Natural killer cell treated with Interleukin-12 subunit alpha and Interleukin-12 subunit beta and Interleukin-15 and Interleukin-18, amount 100 ng/mL, for 72 hours (primary cell): ENCODE data around the gene SLCO3A1. TPM values are rescaled to one million over a fixed set of nuclear protein-coding genes. Genes with fewer than 3 reads are reported as not detected.
"Not testable (repeated sequence)": the region's sequence is repeated elsewhere in the genome, so short reads cannot be mapped to it uniquely, and the experiment has no call there.

ENCODE experiments used
- ATAC-seq, 2 donors: fragments of 150-1000 bp; cut with Tn5 transposase in 1 of 2; sonication (Bioruptor Pico), chemical (Tn5 transposase) in 1 of 2; 2 replicates each; pipeline ENCODE4 v1.10.0; 2021
- DNase-seq: peaks from one replicate; pipeline ENCODE4 v3.0.0; 2022; ENCODE audit warnings: low spot score
- H3K27ac Mint-ChIP-seq, 2 donors: 1 replicate in 1 of 2; 2 replicates in 1 of 2; pipeline ENCODE4 v1.8.0; 2022; ENCODE audit warnings: mixed read lengths in 2 of 2, mild to moderate bottlenecking in 1 of 2, moderate library complexity in 1 of 2
- H3K27me3 Mint-ChIP-seq, 2 donors: 1 replicate in 1 of 2; 2 replicates in 1 of 2; pipeline ENCODE4 v1.8.0; 2022; ENCODE audit warnings: mixed read lengths in 2 of 2
- H3K36me3 Mint-ChIP-seq: one replicate; pipeline ENCODE4 v1.8.0; 2022; ENCODE audit warnings: mixed read lengths
- H3K4me1 Mint-ChIP-seq, 2 donors: 1 replicate in 1 of 2; 2 replicates in 1 of 2; pipeline ENCODE4 v1.8.0; 2022; ENCODE audit warnings: low read depth in 2 of 2, mixed read lengths in 2 of 2, mild to moderate bottlenecking in 1 of 2
- H3K4me3 Mint-ChIP-seq: one replicate; pipeline ENCODE4 v1.8.0; 2022; ENCODE audit warnings: mixed read lengths
- H3K9me3 Mint-ChIP-seq: 2 replicates; pipeline ENCODE4 v1.8.0; 2022; ENCODE audit warnings: mixed read lengths
- total RNA-seq, 2 donors: library from RNA; stranded (reverse); gene quantifications; one replicate each; pipeline ENCODE4 v1.2.3, GENCODE V29; 2022

SLCO3A1 gene
- total RNA-seq, 2 donors from 2014 or later = 10.4 to 12.5 TPM

- Mint-ChIP-seq H3K36me3 (no peaks in the 10 kb centered on the region), H3K9me3 (no peaks in the 10 kb centered on the region), H3K4me3 (no peak overlapping the region), H3K27me3 (no peaks in the 10 kb centered on the region), H3K27ac (no peak overlapping the region), H3K4me1 (peaks cover 16 to 36% of the 10 kb centered on the region in 2 donors)
- ATAC-seq (no peak), DNase-seq (no peak)
These were observed 205.8 kb downstream of the SLCO3A1 start for GRCh38 chr15:92059036-92059970.

- H3K27ac Mint-ChIP-seq, H3K27me3 Mint-ChIP-seq, H3K36me3 Mint-ChIP-seq, ATAC-seq, H3K4me3 Mint-ChIP-seq, H3K9me3 Mint-ChIP-seq: not testable (repeated sequence)
- peaks cover 20 to 39% of the 10 kb centered on the region in 2 donors for H3K4me1 Mint-ChIP-seq
- peak; percentile 31 for DNase-seq
These were observed 206.4 kb downstream of the SLCO3A1 start for GRCh38 chr15:92059971-92060311.

GRCh38 chr15:92061511-92062195 lies 208.1 kb downstream of the SLCO3A1 start:
- no peak overlapping the region for H3K27ac Mint-ChIP-seq
- ATAC-seq (no peak), DNase-seq (peak; percentile 51)
- H3K36me3 Mint-ChIP-seq = no peaks in the 10 kb centered on the region
- no peak overlapping the region for H3K4me3 Mint-ChIP-seq
- H3K9me3 Mint-ChIP-seq = no peaks in the 10 kb centered on the region
- no peaks in the 10 kb centered on the region for H3K27me3 Mint-ChIP-seq
- H3K4me1 Mint-ChIP-seq = peaks cover 8 to 29% of the 10 kb centered on the region in 2 donors

- Mint-ChIP-seq H3K27ac (no peak overlapping the region), H3K27me3 (no peaks in the 10 kb centered on the region), H3K9me3 (no peaks in the 10 kb centered on the region), H3K36me3 (no peaks in the 10 kb centered on the region), H3K4me3 (no peak overlapping the region), H3K4me1 (peaks cover 8 to 29% of the 10 kb centered on the region in 2 donors)
- ATAC-seq = no peak
- DNase-seq = peak; percentile 25
These were observed 209.0 kb downstream of the SLCO3A1 start for GRCh38 chr15:92062505-92062904.

- no peak for ATAC-seq
- Mint-ChIP-seq H3K4me1 (peaks cover 43 to 46% of the 10 kb centered on the region in 2 donors), H3K27ac (peak overlapping the region in 1 of 2 donors; percentile 36), H3K27me3 (no peaks in the 10 kb centered on the region), H3K4me3 (no peak overlapping the region), H3K36me3 (no peaks in the 10 kb centered on the region), H3K9me3 (no peaks in the 10 kb centered on the region)
- DNase-seq = peak; percentile 6
These were observed 214.6 kb downstream of the SLCO3A1 start for GRCh38 chr15:92068121-92068520.

GRCh38 chr15:92069308-92070250 lies 216.1 kb downstream of the SLCO3A1 start:
- ATAC-seq = peak; percentile 80 to 92
- H3K9me3 Mint-ChIP-seq = no peaks in the 10 kb centered on the region
- peak overlapping the region; percentile 72 to 94 for H3K27ac Mint-ChIP-seq
- peaks cover 47 to 56% of the 10 kb centered on the region in 2 donors for H3K4me1 Mint-ChIP-seq
- peak; percentile 75 for DNase-seq
- no peaks in the 10 kb centered on the region for H3K27me3 Mint-ChIP-seq
- no peaks in the 10 kb centered on the region for H3K36me3 Mint-ChIP-seq
- peak overlapping the region; percentile 78 for H3K4me3 Mint-ChIP-seq

- peak overlapping the region; percentile 78 for H3K4me3 Mint-ChIP-seq
- not testable (repeated sequence) for ATAC-seq, H3K36me3 Mint-ChIP-seq, H3K27me3 Mint-ChIP-seq, H3K9me3 Mint-ChIP-seq
- peaks cover 52 to 62% of the 10 kb centered on the region in 2 donors for H3K4me1 Mint-ChIP-seq
- peak; percentile 37 for DNase-seq
- peak overlapping the region; percentile 72 to 94 for H3K27ac Mint-ChIP-seq
These were observed 216.7 kb downstream of the SLCO3A1 start for GRCh38 chr15:92070251-92070650.

GRCh38 chr15:92071045-92071634 lies 217.6 kb downstream of the SLCO3A1 start:
- Mint-ChIP-seq H3K4me3 (no peak overlapping the region), H3K27ac (peak overlapping the region in 1 of 2 donors; percentile 94), H3K9me3 (no peaks in the 10 kb centered on the region), H3K27me3 (no peaks in the 10 kb centered on the region), H3K4me1 (peaks cover 60 to 70% of the 10 kb centered on the region in 2 donors), H3K36me3 (no peaks in the 10 kb centered on the region)
- ATAC-seq (no peak), DNase-seq (no peak)

GRCh38 chr15:92073044-92073785 lies 219.7 kb downstream of the SLCO3A1 start:
- Mint-ChIP-seq H3K27ac (peak overlapping the region in 1 of 2 donors; percentile 78), H3K27me3 (no peaks in the 10 kb centered on the region), H3K4me1 (peaks cover 58 to 66% of the 10 kb centered on the region in 2 donors), H3K36me3 (no peaks in the 10 kb centered on the region), H3K9me3 (no peaks in the 10 kb centered on the region), H3K4me3 (no peak overlapping the region)
- peak; percentile 34 for DNase-seq
- no peak for ATAC-seq

GRCh38 chr15:92074101-92074500 lies 220.6 kb downstream of the SLCO3A1 start:
- no peaks in the 10 kb centered on the region for H3K9me3 Mint-ChIP-seq
- DNase-seq = no peak
- H3K27ac Mint-ChIP-seq = peak overlapping the region in 1 of 2 donors; percentile 80
- peaks cover 55 to 58% of the 10 kb centered on the region in 2 donors for H3K4me1 Mint-ChIP-seq
- H3K36me3 Mint-ChIP-seq = no peaks in the 10 kb centered on the region
- no peak for ATAC-seq
- H3K4me3 Mint-ChIP-seq = peak overlapping the region; percentile 17
- H3K27me3 Mint-ChIP-seq = no peaks in the 10 kb centered on the region

- no peaks in the 10 kb centered on the region for H3K36me3 Mint-ChIP-seq
- H3K4me1 Mint-ChIP-seq = peaks cover 53 to 57% of the 10 kb centered on the region in 2 donors
- H3K4me3 Mint-ChIP-seq = peak overlapping the region; percentile 17
- ATAC-seq (no peak), DNase-seq (no peak)
- H3K27me3 Mint-ChIP-seq = no peaks in the 10 kb centered on the region
- no peaks in the 10 kb centered on the region for H3K9me3 Mint-ChIP-seq
- H3K27ac Mint-ChIP-seq = peak overlapping the region in 1 of 2 donors; percentile 80
These were observed 221.1 kb downstream of the SLCO3A1 start for GRCh38 chr15:92074646-92075045.

- Mint-ChIP-seq H3K27me3 (no peaks in the 10 kb centered on the region), H3K4me1 (peaks cover 42 to 46% of the 10 kb centered on the region in 2 donors), H3K27ac (peak overlapping the region in 1 of 2 donors; percentile 80), H3K4me3 (peak overlapping the region; percentile 14), H3K36me3 (no peaks in the 10 kb centered on the region), H3K9me3 (no peaks in the 10 kb centered on the region)
- ATAC-seq (peak in 1 of 2 donors; percentile 24), DNase-seq (no peak)
These were observed 222.3 kb downstream of the SLCO3A1 start for GRCh38 chr15:92075764-92076163.
